Activated T-helper 17 cell treated with anti-CD3 and anti-CD28 coated beads, Interleukin-2, amount 50 U/mL, for 72 hours (primary cell): ENCODE measurements around the gene RBM14. TPM values are rescaled to one million over a fixed set of nuclear protein-coding genes. Genes with fewer than 3 reads are reported as not detected.
"Not testable (repeated sequence)": the region's sequence is repeated elsewhere in the genome, so short reads cannot be mapped to it uniquely, and the experiment has no call there.

Experiments used
- ATAC-seq: fragments of 150-1000 bp; cut with Tn5 transposase; replicated peaks from 2 replicates; pipeline ENCODE4 v1.10.0; 2021; ENCODE audit warnings: mild to moderate bottlenecking, moderate library complexity
- H3K27ac Mint-ChIP-seq: one replicate; pipeline ENCODE4 v1.8.0; 2022; ENCODE audit warnings: mixed read lengths
- H3K27me3 Mint-ChIP-seq: one replicate; pipeline ENCODE4 v1.8.0; 2022; ENCODE audit warnings: mixed read lengths
- H3K36me3 Mint-ChIP-seq: one replicate; pipeline ENCODE4 v1.8.0; 2022; ENCODE audit warnings: low read depth, mild to moderate bottlenecking, mixed read lengths
- H3K4me1 Mint-ChIP-seq: one replicate; pipeline ENCODE4 v1.8.0; 2022; ENCODE audit warnings: mixed read lengths
- H3K4me3 Mint-ChIP-seq: one replicate; pipeline ENCODE4 v1.8.0; 2022; ENCODE audit warnings: mild to moderate bottlenecking, mixed read lengths
- H3K9me3 Mint-ChIP-seq: one replicate; pipeline ENCODE4 v1.8.0; 2022; ENCODE audit warnings: mixed read lengths
- total RNA-seq, 2 donors: library from RNA; stranded (reverse); gene quantifications; one replicate each; pipeline ENCODE4 v1.2.3, GENCODE V29; 2022

The RBM14 gene
- total RNA-seq, 2 donors from 2014 or later: 127 to 156 TPM

GRCh38 chr11:66636411-66636810 lies 20.0 kb downstream of the RBM14 start:
- no peaks in the 10 kb centered on the region for H3K9me3 Mint-ChIP-seq
- no peaks in the 10 kb centered on the region for H3K27me3 Mint-ChIP-seq
- peaks cover 80% of the 10 kb centered on the region for H3K36me3 Mint-ChIP-seq
- H3K4me3 Mint-ChIP-seq: peak overlapping the region; percentile 93
- peaks cover 40% of the 10 kb centered on the region for H3K4me1 Mint-ChIP-seq
- ATAC-seq: no peak
- no peak overlapping the region for H3K27ac Mint-ChIP-seq

- no peak for ATAC-seq
- Mint-ChIP-seq H3K36me3 (peaks cover 80% of the 10 kb centered on the region), H3K4me1 (peaks cover 43% of the 10 kb centered on the region)
Measured at GRCh38 chr11:66637557-66638176, 21.2 kb downstream of the RBM14 start.

GRCh38 chr11:66638177-66639065 lies 22.0 kb downstream of the RBM14 start, which contains the start of gene RBM4:
RBM4 (plus strand) TSS chr11:66638703; CDS start chr11:66639712, 1,009 bp downstream.
- peaks cover 80% of the 10 kb centered on the region for H3K36me3 Mint-ChIP-seq
- H3K9me3 Mint-ChIP-seq: no peaks in the 10 kb centered on the region
- ATAC-seq: peak; percentile 97
- no peaks in the 10 kb centered on the region for H3K27me3 Mint-ChIP-seq
- H3K4me1 Mint-ChIP-seq: peaks cover 51% of the 10 kb centered on the region
- H3K27ac Mint-ChIP-seq: peak within 1 kb of the TSS; percentile 97
- H3K4me3 Mint-ChIP-seq: peak within 1 kb of the TSS; percentile 93

More at GRCh38 chr11:66637557-66638176, 21.2 kb downstream of the RBM14 start:
- H3K27me3 Mint-ChIP-seq: no peaks in the 10 kb centered on the region
- H3K9me3 Mint-ChIP-seq: no peaks in the 10 kb centered on the region
- peak overlapping the region; percentile 93 for H3K4me3 Mint-ChIP-seq
- peak overlapping the region; percentile 97 for H3K27ac Mint-ChIP-seq

GRCh38 chr11:66639066-66639813 lies 22.8 kb downstream of the RBM14 start:
- Mint-ChIP-seq H3K4me3 (peak overlapping the region; percentile 93), H3K36me3 (peaks cover 81% of the 10 kb centered on the region), H3K9me3 (no peaks in the 10 kb centered on the region), H3K4me1 (peaks cover 56% of the 10 kb centered on the region), H3K27ac (peak overlapping the region; percentile 97), H3K27me3 (no peaks in the 10 kb centered on the region)
- ATAC-seq: no peak

GRCh38 chr11:66639814-66640340 lies 23.4 kb downstream of the RBM14 start:
- Mint-ChIP-seq H3K36me3 (peaks cover 81% of the 10 kb centered on the region), H3K4me1 (peaks cover 53% of the 10 kb centered on the region), H3K27ac (peak overlapping the region; percentile 97), H3K4me3 (peak overlapping the region; percentile 93)
- not testable (repeated sequence) for H3K9me3 Mint-ChIP-seq, H3K27me3 Mint-ChIP-seq, ATAC-seq

- Mint-ChIP-seq H3K4me3 (peak overlapping the region; percentile 93), H3K36me3 (peaks cover 92% of the 10 kb centered on the region), H3K27me3 (no peaks in the 10 kb centered on the region), H3K4me1 (peaks cover 70% of the 10 kb centered on the region), H3K27ac (peak overlapping the region; percentile 78), H3K9me3 (no peaks in the 10 kb centered on the region)
- no peak for ATAC-seq
Measured at GRCh38 chr11:66641834-66642233, 25.4 kb downstream of the RBM14 start.

- no peaks in the 10 kb centered on the region for H3K9me3 Mint-ChIP-seq
- peaks cover 100% of the 10 kb centered on the region for H3K36me3 Mint-ChIP-seq
- peaks cover 70% of the 10 kb centered on the region for H3K4me1 Mint-ChIP-seq
- no peaks in the 10 kb centered on the region for H3K27me3 Mint-ChIP-seq
- no peak for ATAC-seq
- H3K4me3 Mint-ChIP-seq: peak overlapping the region; percentile 93
- H3K27ac Mint-ChIP-seq: peak overlapping the region; percentile 60
Measured at GRCh38 chr11:66643745-66644437, 27.5 kb downstream of the RBM14 start.

GRCh38 chr11:66646828-66647227 lies 30.4 kb downstream of the RBM14 start:
- Mint-ChIP-seq H3K36me3 (peaks cover 100% of the 10 kb centered on the region), H3K4me3 (no peak overlapping the region), H3K4me1 (peaks cover 50% of the 10 kb centered on the region), H3K27me3 (no peaks in the 10 kb centered on the region), H3K27ac (peak overlapping the region; percentile 81), H3K9me3 (no peaks in the 10 kb centered on the region)
- ATAC-seq: no peak

GRCh38 chr11:66649903-66650302 lies 33.5 kb downstream of the RBM14 start:
- no peaks in the 10 kb centered on the region for H3K9me3 Mint-ChIP-seq
- no peak overlapping the region for H3K27ac Mint-ChIP-seq
- H3K4me1 Mint-ChIP-seq: peaks cover 37% of the 10 kb centered on the region
- H3K36me3 Mint-ChIP-seq: peaks cover 97% of the 10 kb centered on the region
- H3K4me3 Mint-ChIP-seq: no peak overlapping the region
- no peaks in the 10 kb centered on the region for H3K27me3 Mint-ChIP-seq
- no peak for ATAC-seq

GRCh38 chr11:66651016-66651415 lies 34.6 kb downstream of the RBM14 start:
- peak; percentile 61 for ATAC-seq
- no peaks in the 10 kb centered on the region for H3K9me3 Mint-ChIP-seq
- no peaks in the 10 kb centered on the region for H3K27me3 Mint-ChIP-seq
- no peak overlapping the region for H3K27ac Mint-ChIP-seq
- peaks cover 96% of the 10 kb centered on the region for H3K36me3 Mint-ChIP-seq
- no peak overlapping the region for H3K4me3 Mint-ChIP-seq
- peaks cover 28% of the 10 kb centered on the region for H3K4me1 Mint-ChIP-seq

- no peak overlapping the region for H3K4me3 Mint-ChIP-seq
Measured at GRCh38 chr11:66652651-66653050, 36.2 kb downstream of the RBM14 start.

GRCh38 chr11:66653123-66653522 lies 36.7 kb downstream of the RBM14 start:
- Mint-ChIP-seq H3K36me3 (peaks cover 95% of the 10 kb centered on the region), H3K4me1 (peaks cover 10% of the 10 kb centered on the region), H3K9me3 (no peaks in the 10 kb centered on the region), H3K27me3 (no peaks in the 10 kb centered on the region), H3K4me3 (no peak overlapping the region), H3K27ac (peak overlapping the region; percentile 16)
- peak; percentile 74 for ATAC-seq

More at GRCh38 chr11:66652651-66653050, 36.2 kb downstream of the RBM14 start:
- H3K4me1 Mint-ChIP-seq: peaks cover 12% of the 10 kb centered on the region
- no peaks in the 10 kb centered on the region for H3K27me3 Mint-ChIP-seq
- H3K27ac Mint-ChIP-seq: peak overlapping the region; percentile 16
- H3K36me3 Mint-ChIP-seq: peaks cover 95% of the 10 kb centered on the region
- ATAC-seq: peak; percentile 2
- H3K9me3 Mint-ChIP-seq: no peaks in the 10 kb centered on the region

- ATAC-seq: no peak
- Mint-ChIP-seq H3K27ac (peak overlapping the region; percentile 34), H3K36me3 (peaks cover 93% of the 10 kb centered on the region), H3K9me3 (no peaks in the 10 kb centered on the region), H3K4me3 (no peak overlapping the region), H3K4me1 (peaks cover 5% of the 10 kb centered on the region), H3K27me3 (no peaks in the 10 kb centered on the region)
Measured at GRCh38 chr11:66659763-66660162, 43.3 kb downstream of the RBM14 start.
